Measurements from ENCODE around the gene RNF17.
"Not testable (repeated sequence)": the region's sequence is repeated elsewhere in the genome, so short reads cannot be mapped to it uniquely, and the experiment has no call there.

The RNF17 gene

GRCh38 chr13:24742977-24743376 lies 21.0 kb upstream of the RNF17 start:
- no peak for DNase-seq

DNA sequence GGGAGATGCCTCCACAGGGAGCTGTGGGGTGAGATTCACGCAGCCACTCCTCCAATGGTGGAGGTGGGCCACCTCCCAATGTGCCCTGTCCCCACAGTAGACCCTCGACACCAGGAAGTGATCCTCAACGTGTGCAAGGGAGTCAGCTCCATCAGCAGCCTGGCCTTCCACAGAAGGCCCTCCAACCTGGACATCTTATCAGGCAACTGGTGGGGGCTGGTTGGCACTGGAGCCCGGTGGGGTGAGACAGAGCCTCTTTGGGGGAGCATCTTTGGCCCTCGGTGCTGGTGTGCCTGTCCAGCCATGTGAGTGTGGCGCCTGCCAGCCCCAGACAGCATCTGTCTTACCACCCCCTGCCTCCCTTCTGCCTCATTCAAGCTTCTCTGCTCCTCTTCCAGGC lies 19.7 kb upstream of the RNF17 start:
- no peak for DNase-seq

GRCh38 chr13:24745516-24745860 lies 18.5 kb upstream of the RNF17 start:
- DNase-seq: no peak

GRCh38 chr13:24745861-24746617 lies 17.9 kb upstream of the RNF17 start:
- DNase-seq: no peak

GRCh38 chr13:24746618-24747247 lies 17.2 kb upstream of the RNF17 start:
- no peak for DNase-seq

- no peak for DNase-seq
Observed at GRCh38 chr13:24747248-24748060, 16.5 kb upstream of the RNF17 start.

DNA sequence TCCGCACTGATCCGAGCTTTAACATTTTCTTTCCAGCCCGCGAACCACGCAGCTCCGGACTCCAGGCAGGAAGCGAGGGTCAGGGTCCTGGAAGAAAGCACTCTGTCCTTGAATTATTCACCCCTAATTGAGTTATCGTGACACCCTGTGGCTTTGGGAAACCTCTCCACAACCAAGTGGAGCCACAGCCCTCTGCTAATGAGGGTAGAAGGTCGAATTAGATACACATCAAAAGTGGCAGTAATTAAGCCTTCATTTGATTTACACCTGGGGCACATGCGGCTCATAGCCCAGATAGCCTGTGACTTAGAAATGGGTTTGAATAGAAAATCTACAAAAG lies 15.9 kb upstream of the RNF17 start:
- DNase-seq: no peak

DNA sequence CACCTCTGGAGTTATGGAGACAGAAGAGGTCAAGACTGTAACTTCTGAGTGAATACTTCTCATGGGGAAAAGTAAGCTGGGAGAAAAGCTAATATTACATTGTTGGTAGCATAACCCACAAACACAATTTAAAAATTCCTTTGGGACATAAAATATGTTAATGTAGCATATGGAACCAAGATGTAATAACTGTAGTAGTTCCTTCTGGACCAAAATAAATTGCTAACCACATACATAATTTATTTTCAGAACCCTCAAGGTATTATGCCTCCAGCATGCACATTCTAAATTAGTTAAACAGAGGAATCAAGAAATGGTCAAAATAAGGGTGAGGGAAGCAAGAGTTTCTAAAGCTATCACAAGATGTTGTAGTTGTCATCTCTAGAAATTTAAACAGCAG lies 4.8 kb upstream of the RNF17 start:
- DNase-seq: no peak

DNA sequence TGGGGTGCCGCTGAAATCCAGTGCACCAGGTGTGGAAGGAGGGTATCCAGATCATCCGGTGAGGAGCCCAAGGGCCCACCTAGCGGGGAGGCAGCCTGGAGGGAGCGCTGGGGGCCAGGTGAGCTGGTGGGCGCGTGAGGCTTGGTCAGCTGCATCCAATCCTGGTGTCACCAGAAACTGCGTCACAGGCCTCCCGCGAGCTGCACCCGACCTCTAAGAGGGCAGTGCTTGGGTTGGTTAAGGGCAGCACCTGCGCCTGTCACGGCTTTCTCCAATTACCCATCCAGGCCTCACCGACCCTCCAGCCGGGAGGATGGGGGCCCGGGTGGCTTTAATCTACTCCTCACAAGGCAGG lies 284 bp downstream of the RNF17 start:
- DNase-seq: no peak

- no peak for DNase-seq
Observed at GRCh38 chr13:24777171-24777570, 13.2 kb downstream of the RNF17 start.

- DNase-seq: no peak
Observed at GRCh38 chr13:24784319-24784718, 20.4 kb downstream of the RNF17 start.

GRCh38 chr13:24788538-24788937 lies 24.6 kb downstream of the RNF17 start:
- DNase-seq: no peak

DNA sequence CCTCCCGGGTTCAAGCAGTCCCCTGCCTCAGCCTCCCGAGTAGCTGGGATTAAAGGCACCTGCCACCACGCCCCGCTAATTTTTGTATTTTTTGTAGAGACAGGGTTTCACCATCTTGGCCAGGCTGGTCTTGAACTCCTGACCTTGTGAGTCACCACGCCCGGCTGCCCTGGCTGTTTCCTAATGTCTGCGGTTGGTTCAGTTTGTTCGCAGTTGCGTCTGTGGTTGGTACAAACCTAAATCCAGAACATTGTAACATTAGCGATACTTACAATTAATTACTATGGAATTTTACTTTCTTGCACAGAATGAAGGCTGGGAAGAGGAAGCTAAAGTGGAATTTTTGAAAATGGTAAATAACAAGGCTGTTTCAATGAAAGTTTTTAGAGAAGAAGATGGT lies 38.1 kb downstream of the RNF17 start:
- no peak for DNase-seq

- DNase-seq: no peak
Observed at GRCh38 chr13:24821207-24821606, 57.2 kb downstream of the RNF17 start.

- DNase-seq: no peak
Observed at GRCh38 chr13:24822640-24823039, 58.7 kb downstream of the RNF17 start.

DNA sequence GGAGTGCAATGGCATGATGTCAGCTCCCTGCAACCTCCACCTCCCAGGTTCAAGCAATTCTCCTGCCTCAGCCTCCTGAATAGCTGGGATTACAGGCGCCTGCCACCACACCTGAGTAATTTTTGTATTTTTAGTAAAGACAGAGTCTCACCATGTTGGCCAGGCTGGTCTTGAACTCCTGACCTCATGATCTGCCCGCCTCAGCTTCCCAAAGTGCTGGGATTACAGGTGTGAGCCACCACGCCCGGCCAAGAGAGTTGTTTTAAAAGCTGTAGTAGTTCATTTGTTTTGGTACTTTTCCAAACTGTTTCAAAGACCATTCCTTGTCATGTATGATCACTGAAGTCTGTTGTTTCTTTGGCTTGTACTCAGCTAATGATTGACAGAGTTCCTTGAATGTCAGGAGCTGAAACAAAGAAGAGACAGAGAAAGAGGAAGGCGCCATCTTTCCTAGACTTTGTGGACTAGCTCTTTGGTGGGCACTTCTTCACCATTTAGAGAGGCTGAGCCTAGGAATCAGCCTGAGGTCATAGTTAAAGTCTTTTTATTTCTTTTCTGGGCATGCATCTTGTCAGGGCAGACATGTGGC lies 59.2 kb downstream of the RNF17 start:
- not testable (repeated sequence) for DNase-seq

- no peak for DNase-seq
Observed at GRCh38 chr13:24827799-24828198, 63.8 kb downstream of the RNF17 start.

DNA sequence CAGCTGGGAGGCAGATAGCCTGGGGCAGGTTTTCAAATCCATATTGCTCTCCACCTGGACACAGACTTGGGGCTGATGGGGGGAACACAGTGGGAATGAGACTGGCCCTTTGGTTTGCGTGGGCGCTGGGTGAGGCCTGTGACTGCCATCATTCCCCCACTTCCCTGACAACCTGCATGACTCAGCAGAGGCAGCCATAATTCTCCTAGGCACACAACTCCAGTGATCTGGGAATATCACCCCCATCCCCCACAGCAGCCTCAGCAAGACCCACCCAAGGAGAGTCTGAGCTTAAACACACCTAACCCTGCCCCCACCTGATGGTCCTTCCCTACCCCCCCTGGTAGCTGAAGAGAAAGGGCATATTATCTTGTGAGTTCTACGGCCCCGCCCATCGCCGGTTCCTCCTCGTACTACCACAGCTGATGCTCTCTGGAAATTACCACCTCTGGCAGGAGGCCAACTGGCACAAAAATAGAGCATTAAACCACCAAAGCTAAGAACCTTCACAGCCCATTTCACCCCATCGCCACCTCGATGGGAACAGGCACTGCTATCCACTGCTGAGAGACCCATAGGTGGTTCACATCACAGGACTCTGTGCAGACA lies 71.0 kb downstream of the RNF17 start:
- DNase-seq: no peak

DNA sequence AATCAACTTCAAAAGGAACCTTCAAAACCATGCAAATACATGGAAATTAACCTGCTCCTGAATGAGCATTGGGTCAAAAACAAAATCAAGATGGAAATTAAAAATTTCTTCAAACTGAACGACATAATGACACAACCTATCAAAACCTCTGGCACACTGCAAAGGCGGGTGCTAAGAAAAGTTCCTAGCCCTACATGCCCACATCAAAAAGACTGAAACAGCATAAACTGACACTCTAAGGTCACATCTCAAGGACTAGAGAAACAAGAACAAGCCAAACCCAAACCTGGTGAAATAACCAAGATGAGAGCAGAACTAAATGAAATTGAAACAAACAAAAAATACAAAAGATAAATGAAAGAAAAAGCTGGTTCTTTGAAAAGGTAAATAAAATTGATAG lies 73.6 kb downstream of the RNF17 start:
- not testable (repeated sequence) for DNase-seq

DNA sequence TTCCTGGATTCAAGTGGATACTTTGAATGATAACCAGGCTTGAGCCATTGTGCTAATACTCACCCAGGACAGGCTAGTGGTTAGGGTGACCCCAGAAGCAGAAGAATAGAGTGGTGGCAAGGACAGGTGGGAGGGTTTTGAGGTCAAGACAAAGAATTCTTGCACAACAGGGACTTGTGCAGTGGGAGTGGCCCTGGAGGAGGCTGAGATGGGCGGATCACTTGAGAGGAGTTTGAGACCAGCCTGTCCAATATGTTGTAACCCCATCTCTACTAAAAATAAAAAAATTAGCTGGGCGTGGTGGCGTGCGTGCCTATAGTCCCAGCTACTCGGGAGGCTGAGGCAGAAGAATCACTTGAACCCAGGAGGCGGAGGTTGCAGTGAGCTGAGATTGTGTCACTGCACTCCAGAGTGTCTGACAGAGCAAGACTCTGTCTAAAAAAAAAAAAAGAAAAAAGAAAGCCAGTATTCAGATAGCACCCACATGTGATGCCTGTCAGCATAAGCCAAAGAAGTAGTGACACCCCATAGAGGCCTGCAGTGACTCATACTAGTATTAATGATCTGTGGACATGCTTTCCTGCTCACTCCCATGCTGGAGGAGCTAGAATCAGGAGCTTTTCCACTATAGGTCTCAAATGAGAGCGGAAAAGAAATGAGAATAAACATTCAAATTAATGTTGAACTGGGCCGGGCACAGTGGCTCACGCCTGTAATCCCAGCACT lies 78.7 kb downstream of the RNF17 start:
- DNase-seq: no peak

DNA sequence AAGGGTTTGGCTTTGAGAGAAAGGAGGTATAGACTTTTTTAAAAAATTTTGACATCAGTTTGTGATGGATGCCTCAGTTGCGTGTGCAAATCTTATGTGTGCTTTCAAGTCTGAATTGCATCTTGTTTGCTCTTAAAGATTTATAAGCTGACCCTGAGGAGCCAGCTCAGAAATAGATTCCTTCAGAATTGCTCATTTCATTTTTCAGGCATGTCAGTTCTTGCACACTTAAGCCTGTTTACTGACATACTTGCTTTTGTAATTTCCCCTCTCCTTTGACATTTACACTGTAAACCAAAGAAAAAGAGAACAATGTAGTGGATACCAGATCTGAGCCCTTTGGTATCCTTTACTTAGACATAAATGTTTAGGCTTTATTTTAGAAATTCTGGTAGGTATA lies 87.6 kb downstream of the RNF17 start:
- DNase-seq: no peak

DNA sequence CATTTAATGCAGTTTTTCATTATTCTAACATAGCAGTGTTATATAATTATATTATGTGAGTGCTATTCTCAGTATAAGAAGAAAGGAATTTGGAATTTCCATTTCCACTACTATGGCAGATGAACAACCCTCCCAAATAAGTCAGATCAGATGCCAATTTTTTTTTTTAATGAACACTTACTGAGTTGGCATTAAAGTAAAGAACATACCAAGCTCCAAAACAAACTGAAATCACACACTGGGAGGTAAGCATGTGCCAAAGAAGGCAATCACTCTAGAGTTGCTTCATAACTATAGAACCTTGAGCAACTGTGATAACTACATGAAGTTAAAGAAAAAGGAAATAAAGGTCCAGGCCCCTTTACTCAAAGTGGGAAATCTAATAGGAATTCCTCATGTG lies 90.3 kb downstream of the RNF17 start:
- DNase-seq: no peak

GRCh38 chr13:24858953-24859352 lies 95.0 kb downstream of the RNF17 start:
- no peak for DNase-seq

Measured in stimulated activated CD4-positive, alpha-beta T cell treated with anti-CD3 and anti-CD28 coated beads, Interleukin-2, amount 100 ng/mL, for 48 hours (primary cell).